ENCODE measurements around the gene SYT1.

SYT1 gene

DNA sequence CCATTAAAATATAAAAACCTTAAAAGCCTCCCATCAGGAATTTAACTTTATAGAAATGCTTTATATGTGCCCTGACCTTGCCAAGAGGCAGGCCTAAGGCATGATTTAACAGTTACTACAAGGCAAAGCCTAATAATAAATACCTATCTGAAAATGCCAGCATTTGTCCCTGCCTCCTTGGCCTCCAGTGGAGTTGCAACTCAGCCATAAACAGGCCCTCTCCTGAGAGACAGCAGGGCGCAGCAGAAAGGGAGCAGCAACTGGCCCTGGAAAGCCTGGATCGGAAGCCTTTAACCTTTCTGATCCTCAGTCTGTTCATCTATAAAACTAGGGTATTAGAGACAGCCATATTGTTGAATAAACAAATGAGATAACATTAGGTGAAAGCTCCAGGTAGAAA lies 501.8 kb downstream of the SYT1 start:
- DNase-seq: no peak

DNA sequence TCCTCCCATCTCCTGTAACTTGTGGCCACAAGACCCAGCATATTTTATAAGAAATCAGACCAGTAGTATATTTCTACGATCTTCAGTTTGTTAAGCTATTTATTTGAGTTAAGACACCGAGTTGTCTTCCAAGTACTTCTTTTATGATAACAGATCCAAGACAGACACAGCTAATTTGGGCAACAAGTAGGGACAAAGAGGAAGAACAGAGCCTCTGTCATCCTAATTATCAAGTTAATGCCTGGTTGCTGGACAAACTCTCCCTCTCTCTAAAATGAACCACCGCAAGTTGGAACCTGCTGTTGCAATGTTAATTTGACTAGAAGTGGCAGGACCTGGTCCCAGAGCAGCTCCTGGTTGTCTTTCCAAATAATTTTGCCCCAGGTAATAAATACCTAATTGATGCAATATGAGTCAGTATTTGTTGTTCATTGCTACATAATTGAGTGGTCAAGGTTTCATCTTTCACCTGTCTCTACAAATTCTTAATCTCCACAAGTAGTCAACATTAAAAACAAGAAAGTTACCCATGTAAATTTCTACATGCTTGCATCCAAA lies 502.5 kb downstream of the SYT1 start:
- DNase-seq: no peak

DNA sequence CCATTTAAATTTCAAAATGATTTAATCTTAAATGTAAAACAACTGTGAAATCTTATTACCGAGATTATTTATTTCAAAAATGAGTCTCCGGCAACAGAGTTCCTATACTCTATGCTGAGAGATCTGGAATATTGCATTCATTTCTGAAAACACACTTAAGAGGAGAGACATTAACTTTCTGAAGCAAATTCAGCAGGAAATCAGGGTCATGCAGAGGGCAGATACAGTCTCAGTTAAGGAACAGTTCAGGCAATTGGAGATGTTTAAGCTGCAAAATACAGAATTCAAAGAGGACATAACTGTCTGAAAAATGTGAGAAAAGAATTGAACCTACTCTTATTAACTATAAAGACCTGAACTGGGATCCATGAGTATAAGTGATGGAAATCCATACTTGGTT lies 505.4 kb downstream of the SYT1 start:
- DNase-seq: no peak

DNA sequence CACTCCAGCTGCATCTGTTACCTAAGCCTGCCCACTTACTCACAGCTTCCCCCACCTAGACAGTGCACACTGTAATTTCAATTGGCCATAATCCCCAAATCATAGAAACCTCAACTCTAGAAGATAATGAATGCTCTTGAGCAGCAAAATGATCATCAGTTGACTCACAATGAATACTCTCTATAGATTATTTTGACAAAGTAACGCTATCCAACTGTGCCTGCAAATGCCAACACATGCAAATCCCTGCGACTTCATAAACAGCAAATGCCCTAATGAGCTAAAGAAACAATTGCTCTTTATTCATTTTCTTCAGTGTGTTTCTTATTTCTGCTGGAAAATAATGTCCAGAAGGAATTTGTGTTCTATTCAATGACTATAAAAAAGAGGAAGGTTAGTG lies 506.7 kb downstream of the SYT1 start:
- DNase-seq: no peak

DNA sequence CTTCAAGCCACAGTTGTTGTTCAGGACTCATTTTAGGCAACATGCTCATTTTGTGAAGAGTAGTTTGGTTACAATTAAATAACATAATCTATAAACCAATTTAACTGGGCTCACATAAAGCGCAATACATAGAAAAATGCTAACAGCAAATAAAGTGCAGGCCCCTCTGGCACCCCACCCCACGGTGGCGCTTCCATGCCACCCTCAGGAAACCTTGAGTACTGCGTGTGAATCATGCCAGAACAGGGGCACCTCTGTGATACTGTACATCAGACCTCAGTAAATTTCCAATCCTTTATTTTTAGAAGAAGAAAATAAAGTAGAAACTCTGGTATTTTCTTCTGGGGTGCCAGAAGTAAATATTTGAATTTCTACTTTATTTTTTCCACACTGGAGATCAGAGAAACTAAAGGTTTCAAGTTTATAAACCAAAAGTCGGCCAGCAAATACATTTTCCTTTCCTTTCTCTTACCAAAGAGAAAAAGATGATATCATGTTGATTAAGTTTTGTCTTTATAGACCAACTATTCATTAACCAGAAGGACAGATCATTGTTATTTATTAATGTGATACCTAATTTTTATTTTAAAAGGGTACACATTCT lies 509.4 kb downstream of the SYT1 start:
- DNase-seq: peak; percentile 30

DNA sequence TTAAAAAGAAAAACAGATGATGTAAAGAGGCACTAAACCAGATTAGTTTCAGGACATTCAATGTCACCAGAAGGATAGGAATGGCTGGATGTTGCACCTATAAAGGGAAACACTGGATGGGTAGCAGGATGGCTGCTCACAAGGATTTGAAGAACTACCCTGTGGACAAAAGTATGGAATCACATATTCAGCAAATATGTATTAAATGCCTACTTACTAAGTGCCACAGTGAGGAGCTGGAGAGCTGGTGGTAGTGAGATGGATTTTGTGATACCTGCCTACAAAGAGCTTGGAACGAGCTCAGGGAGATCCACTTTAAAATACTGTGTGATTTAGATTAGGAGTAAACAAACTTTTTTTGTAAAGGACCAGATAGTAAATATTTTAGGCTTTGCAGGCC lies 510.0 kb downstream of the SYT1 start:
- no peak for DNase-seq

DNA sequence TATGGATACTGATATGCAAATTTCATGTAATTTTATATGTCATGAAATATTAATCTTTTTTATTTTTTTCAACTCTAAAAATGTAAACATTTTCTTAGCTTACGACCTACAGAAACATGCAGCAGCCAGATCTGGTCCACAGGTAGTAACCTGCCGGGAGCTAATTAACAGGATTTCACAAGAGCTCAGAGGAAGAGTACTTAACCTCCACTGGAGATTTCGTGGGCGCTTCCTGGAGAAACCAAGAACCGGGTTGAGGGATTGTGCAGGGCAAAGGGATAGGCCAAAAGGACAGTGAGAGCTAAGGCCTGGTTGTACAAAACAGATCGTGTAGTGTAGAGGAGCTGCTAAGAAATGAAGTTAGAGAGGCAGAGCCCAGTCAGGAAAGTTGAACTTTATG lies 510.5 kb downstream of the SYT1 start:
- no peak for DNase-seq

DNA sequence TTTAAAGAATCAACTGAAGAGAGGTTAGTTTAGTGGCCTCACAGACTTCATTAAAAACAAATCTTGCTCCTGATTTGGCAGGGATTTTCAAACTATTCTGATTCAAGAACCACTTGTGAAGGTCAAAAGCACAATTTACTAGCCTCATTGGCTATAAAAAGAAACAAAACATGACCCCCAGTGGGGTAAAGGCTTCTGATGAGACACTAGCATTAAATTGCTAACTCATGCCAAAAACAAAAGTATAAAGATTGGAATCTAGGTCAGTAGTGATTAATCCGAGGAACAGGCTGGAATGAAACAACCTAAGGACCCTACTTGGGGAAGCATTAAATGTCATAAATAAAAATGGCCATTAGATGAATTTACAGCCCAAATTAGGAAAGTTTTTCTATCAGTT lies 513.9 kb downstream of the SYT1 start:
- peak; percentile 60 for DNase-seq

DNA sequence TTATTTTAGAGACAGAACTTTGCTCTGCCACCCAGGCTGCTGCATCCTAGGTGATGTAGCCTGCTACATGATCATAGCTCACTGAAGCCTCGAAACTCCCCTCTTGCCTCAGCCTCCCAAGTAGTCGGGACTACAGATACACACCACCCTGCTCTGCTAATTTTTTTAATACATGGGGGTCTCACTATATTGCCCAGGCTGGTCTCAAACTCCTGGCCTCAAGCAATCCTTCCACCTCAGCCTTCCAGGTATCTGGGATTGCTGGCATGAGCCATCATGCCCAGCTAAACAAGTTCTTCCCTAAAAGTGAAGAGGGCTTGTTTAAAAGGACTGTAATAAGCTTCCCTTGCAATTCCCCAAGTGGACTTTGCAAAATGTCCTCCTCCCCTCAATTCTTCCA lies 515.8 kb downstream of the SYT1 start:
- DNase-seq: no peak

DNA sequence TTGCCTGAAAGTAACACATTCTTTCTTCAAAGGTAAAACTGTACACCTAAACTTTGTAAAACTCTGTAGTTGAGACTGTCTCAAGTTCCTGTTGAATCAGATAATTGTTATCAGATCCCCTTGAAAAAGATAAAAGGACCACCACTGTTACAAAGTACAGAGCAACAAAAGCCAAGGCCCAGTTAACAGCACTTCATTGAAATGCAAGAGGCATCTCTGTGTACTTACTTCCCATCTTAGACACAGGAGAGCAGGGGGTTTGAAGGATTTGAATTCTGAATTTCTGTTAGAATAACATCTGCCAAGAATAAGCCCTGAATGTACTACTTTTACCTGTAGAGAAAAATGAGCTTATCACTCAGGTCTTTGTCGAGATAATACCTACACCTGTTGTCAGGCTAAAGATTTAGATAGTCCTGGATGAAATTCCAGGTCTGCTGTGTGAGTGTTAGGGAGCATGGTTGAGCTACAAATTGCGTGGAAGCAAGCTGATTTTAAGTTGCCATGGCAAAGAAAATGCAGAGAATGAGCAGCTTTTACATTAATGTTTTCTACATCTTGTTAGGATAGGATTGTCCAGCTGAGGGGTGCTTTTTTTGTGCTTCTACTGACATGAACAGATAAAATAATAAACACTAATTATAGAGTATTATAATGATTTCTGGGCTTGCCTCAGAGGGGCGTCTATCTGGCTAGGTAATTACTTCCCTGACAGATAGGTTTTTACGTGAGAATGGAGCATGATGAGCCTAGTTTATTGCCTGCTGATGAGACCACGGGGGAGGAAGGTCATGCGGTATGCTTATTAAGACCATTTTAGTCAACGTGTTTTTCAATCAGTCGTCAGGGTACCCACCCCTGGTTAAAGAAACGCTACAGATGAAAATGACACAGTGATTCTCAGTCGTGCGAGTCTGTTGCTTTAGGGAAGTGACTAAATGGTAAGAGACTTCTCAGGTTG lies 517.0 kb downstream of the SYT1 start:
- no peak for DNase-seq

DNA sequence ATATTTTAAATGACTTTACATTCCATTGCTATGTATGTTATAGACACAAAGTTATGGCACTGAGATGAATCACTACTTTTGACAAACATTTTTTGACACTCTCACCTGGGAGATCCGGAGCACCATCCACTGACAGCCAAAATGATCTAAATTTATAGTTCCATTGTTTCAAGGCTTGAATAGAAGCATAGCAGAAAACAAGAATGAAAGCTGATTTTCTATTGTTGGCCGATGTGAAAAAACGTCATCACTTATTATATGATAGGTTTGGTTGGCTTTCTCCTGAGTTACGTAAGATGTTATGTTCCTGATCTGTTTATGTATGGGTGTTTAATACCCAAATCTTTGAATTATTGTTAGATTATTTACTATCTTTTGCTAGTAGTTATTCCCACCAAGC lies 520.0 kb downstream of the SYT1 start:
- no peak for DNase-seq

DNA sequence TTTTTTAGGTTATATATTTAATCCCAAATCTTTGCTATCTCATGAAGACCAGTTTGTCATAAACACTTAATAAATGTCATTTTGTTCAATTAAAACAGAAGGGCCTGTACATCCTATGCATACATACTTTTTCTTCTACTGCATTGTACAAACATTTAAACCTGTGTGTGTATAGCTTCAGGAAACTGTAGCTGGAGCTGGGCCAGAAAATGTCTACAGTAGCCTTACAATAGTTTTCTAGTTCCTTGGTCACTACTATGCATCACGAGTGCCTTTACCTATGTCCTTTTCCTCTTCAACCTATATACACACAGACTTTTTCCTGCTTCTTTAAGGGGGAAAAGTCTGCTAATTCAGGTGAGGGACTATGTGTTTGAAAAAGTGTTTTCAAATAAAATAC lies 523.4 kb downstream of the SYT1 start:
- DNase-seq: no peak

DNA sequence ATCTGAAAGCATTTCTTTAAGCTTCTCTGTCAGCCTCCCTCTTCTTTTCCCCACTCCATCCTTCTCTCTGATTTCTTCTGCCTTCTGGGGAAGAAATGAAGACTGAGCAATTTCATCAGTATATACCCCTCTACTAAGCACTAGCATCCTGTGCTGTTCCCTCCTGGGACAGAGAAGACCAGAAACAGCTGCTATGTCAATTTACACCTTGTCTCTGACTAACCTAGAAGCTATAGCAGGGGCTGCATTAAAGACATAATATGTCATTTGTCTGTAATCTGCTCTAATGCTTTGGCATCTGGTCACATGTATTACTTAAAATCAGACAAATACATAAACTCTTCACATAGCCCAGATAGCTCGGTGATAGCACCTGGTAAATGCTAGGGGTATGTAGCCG lies 529.3 kb downstream of the SYT1 start:
- no peak for DNase-seq

DNA sequence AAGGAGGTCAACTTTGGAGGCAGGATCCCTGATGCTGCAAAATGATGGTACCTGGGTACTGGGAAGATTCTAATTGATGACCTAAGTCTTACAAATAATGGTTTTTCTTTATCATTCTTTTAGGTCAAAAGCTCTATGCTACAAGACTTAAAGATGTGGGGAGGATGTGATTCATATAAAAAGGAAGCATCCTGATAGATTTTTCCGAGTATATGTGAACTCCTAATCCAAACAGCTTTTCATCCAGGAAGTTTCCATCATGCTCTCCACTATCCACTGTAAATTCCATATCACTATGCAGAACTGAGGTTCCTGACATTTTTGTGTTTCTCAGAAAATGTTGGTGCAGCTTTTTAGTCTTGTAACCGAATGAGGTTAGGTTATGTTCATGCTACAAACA lies 533.0 kb downstream of the SYT1 start:
- DNase-seq: peak; percentile 36

DNA sequence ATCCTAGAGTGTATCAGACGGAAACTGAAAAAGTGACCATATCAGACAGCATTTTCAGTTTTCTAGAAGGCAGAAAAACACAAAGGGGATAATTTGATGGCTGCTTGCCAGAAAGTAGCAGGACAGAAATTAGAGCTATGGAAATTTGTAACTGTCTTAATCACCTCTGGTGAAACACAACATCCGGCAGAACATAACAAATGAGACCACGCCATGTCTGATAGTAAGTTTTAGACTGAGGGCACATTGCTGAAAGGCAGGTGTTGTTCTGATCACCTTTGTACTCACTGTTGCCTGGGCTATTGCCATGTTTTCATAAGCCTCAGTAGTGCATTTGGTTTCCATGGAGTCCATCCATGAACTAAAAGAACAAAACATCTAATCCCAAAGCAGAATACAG lies 535.9 kb downstream of the SYT1 start:
- DNase-seq: no peak

DNA sequence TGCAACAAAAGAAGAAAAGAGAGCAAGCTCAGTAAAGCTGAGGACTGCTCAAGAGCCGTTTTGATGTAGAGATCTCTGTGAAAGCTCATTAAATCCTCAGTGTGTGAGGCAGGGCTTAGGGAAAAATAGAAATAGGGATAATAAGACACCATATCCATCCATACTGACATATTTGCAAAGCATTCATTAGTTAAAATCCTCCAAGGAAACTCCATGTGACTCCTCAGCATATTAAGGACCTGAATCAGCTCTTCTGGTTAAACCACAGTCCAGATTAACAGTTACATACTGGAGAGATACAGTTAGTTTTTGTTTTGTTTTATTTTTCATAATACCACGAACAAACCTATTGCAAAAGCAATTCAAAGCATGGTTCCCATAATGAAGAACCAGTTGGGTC lies 538.0 kb downstream of the SYT1 start:
- peak; percentile 75 for DNase-seq

DNA sequence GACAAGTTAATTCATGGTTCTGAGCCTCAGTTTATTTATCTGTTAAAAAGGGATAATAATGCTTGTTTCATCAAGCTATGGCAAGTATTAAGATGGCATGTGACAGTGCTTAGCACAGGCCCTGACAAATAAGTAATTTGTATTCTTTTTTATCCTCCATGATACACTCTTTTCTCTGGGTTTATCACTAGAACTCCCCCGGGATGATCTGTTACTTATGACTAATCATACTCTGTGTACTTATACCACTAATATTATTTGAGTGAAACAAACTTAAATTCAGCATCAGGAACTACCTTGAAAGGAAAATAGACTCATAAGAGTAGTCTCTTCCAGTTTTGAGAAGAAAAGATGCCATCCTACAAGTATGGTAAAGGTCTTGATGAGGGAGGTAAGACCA lies 542.4 kb downstream of the SYT1 start:
- DNase-seq: peak; percentile 31

DNA sequence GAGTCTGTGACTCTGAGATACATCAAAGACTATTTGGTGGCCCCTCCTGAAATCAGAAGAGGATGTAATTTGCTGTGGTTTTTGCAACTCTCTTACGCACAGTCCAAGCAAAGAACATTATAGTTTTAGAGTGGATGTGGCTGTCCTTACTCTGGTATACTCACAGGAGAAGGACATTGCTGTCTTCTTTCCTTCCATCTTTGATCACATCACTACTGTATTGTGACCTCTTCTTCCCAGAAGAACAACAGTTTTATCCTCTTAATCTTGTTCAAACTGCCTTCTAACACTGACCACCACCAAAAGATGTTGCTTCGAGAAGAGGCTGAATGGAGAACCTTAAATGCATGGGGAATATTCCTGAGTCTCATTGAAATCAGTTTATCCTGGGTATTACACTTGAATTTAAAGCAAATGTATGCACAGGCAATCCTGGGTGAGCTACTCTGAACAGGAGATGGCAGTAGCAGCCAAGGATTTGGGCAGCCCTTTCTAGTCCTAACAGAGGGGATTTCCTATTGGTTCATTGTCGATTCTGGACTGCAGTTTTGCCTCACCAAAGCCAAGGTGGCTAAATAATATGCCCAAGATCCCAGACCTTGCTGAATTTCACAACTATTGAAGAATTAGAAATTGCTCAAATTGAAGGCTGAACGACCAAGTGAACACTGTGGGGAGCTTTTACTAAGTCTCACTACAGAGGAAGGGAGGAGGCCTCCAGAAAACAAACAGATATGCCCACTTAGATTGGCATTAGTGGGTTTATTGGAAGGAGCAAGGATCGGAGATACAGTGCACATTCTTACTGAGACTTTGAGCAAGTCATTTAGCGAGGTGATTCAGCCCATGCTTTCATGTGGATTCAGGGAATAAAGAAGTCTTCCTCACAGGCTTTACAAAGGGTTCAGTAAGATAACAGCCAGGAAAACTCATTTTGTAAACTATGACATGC lies 543.4 kb downstream of the SYT1 start:
- peak; percentile 95 for DNase-seq

DNA sequence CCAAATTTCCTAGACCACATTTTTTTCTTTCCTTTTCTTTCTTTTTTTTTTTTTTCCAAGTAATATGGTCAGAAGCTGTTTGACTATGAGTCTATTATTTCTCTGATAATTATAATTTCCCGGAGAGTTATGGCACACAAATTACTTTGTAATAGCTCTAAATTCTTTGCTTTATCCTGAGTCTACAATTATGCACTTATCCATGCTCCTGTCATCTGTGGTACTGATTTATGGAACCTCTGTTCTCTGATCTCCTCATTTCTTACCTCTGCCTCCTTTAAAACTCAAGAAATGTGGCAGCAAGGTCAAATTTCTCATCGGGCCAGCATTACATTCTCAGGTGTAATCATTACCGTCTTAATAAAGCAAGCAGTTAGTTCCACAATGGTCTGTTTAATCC lies 544.1 kb downstream of the SYT1 start:
- no peak for DNase-seq

DNA sequence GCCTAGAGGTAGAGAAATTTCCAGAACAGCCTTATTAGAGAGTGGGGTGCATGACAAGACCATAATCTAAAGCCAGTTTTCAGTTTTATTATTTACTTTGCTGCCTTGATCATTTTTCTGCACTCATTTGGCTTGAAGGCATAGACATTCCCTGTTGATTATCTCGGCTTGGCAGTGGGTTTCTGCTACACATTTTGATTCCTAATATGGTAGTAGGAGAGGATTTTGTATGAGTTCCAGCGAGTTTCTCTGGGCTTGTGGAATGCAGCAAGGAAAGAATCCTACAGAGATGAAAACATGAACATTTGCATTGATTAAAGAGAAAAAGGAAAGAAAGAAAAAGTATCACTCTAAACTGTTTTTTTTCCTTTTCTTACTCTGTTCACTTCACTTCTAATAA lies 545.0 kb downstream of the SYT1 start:
- peak; percentile 97 for DNase-seq

DNA sequence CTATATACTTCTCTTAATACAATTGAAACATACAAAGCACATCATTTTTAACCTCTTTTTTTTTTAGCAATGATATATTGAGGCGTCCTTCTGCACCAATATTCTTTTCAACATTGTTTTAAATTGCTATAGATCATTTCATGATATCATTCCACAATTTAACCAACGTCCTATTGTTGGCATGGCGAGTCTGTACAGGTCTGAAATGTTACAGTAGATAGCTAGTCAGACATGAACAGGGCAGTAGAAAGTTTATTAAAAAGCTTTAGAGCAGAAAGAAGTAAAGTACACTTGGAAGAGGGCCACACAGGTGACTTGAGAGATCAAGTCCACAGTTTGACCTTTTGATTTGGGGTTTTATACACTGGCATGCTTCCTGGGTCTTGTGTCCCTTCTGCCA lies 547.2 kb downstream of the SYT1 start:
- DNase-seq: no peak

DNA sequence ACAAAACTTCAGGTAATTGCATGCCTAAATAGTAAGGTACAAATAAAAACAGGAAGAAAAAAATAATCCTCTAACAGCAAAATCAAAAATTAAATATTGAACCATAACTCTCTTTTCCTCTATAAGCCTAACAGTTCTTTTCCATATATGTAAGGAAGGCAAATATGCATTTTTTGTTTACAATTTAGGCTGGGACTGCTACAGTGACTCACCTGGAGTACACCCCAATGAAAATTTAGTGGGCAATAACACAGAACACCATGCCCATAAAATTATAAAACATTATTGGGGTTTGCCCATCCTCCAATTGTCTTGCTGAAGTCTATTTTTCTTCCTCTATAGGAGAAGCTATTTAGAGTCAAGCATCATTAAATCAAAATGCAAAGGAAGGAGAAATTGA lies 549.2 kb downstream of the SYT1 start:
- DNase-seq: no peak

DNA sequence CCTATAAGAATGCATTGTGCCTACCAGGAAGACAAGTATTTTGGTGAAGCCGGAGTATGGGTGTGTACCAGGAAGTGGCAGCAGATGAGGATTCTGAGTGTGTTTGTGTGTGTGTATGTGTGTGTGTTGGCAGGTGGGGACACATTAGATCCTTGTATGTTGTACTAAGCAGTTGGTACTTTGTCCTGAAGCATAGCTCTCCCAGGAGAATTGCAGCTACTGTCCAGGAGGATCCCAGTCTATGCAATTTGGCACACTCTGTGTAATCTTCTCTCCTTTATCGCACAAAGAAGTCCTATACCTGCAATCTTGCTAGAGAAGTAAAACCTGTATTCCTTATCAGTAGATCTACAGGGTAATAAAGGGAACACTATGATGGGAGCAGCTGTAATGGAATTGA lies 549.7 kb downstream of the SYT1 start:
- no peak for DNase-seq

Data from fibroblast of upper back skin (primary cell).